Activated CD8-positive, alpha-beta T cell treated with anti-CD3 and anti-CD28 coated beads for 36 hours (primary cell): ENCODE results near the gene ZMAT5. TPM values are rescaled to one million over a fixed set of nuclear protein-coding genes. Genes with fewer than 3 reads are reported as not detected.

Experiments used
- ATAC-seq: fragments of 200-7000 bp; cut with Tn5 transposase; one replicate; pipeline ENCODE4 v1.10.0; 2021; ENCODE audit warnings: mild to moderate bottlenecking, moderate library complexity
- CTCF ChIA-PET: fragments of 350-600 bp; sonication (Branson Sonifier 250); formaldehyde crosslinking; loops from one replicate; lab custom pipeline; 2021; ENCODE audit warnings: antibody characterized with exemption; lab: Charles Lee
- POLR2A ChIA-PET: fragments of 350-600 bp; sonication (Branson Sonifier 250); formaldehyde crosslinking; loops from one replicate; lab custom pipeline; 2021; ENCODE audit warnings: antibody characterized with exemption; lab: Charles Lee
- DNase-seq: peaks from one replicate; pipeline ENCODE4 v3.0.0-alpha.2; 2020
- H3K27ac Mint-ChIP-seq: one replicate; pipeline ENCODE4 v1.8.0; 2021; ENCODE audit warnings: mild to moderate bottlenecking, mixed read lengths
- H3K27me3 Mint-ChIP-seq: one replicate; pipeline ENCODE4 v1.8.0; 2021; ENCODE audit warnings: mixed read lengths
- H3K36me3 Mint-ChIP-seq: one replicate; pipeline ENCODE4 v1.8.0; 2021; ENCODE audit warnings: low read depth, mixed read lengths
- H3K4me1 Mint-ChIP-seq: one replicate; pipeline ENCODE4 v1.8.0; 2021; ENCODE audit warnings: low read depth, mixed read lengths
- H3K4me3 Mint-ChIP-seq: one replicate; pipeline ENCODE4 v1.8.0; 2021; ENCODE audit warnings: mild to moderate bottlenecking, moderate library complexity, mixed read lengths
- H3K9me3 Mint-ChIP-seq: one replicate; pipeline ENCODE4 v1.8.0; 2021; ENCODE audit warnings: mixed read lengths
- CTCF ChIP-seq: fragments of 200-600 bp; IDR thresholded peaks from one replicate; pipeline ENCODE4 v1.8.0; 2022; ENCODE audit warnings: antibody characterized with exemption, mild to moderate bottlenecking
- intact Hi-C: fragments of 100-400 bp; cut with micrococcal nuclease; formaldehyde crosslinking; loops from one replicate; pipeline ENCODE4 v1.10.0; 2022
- total RNA-seq, 2 experiments: library from RNA; stranded (reverse); gene quantifications; one replicate each; pipeline ENCODE4 v1.2.3, GENCODE V29; 2021

Gene ZMAT5
- total RNA-seq, 2 experiments from 2014 or later, result 18.5 to 18.7 TPM

- no peak for ATAC-seq
- no peak overlapping the region for H3K4me3 Mint-ChIP-seq
- H3K27ac Mint-ChIP-seq, result no peak overlapping the region
- ChIA-PET CTCF (no interaction called here), POLR2A (interaction anchor here (0.5 kb wide), 1 partner anchor 482 kb away, joined by 3 read pairs; no protein-coding TSS in a partner anchor)
- TF ChIP-seq CTCF, result no peak
- no peaks in the 10 kb centered on the region for H3K27me3 Mint-ChIP-seq
- no peaks in the 10 kb centered on the region for H3K4me1 Mint-ChIP-seq
- intact Hi-C loops, result no loop called here
- H3K36me3 Mint-ChIP-seq, result peaks cover 24% of the 10 kb centered on the region
- no peak for DNase-seq
- H3K9me3 Mint-ChIP-seq, result no peaks in the 10 kb centered on the region
These were observed 23.3 kb upstream of the ZMAT5 start for GRCh38 chr22:29790061-29790460.

- Mint-ChIP-seq H3K36me3 (peaks cover 21% of the 10 kb centered on the region), H3K4me3 (no peak overlapping the region), H3K27me3 (no peaks in the 10 kb centered on the region), H3K4me1 (no peaks in the 10 kb centered on the region), H3K27ac (no peak overlapping the region), H3K9me3 (no peaks in the 10 kb centered on the region)
- ATAC-seq, result no peak
- CTCF ChIA-PET, result no interaction called here
- intact Hi-C loops, result no loop called here
- no peak for TF ChIP-seq CTCF
- POLR2A ChIA-PET, result no interaction called here
- no peak for DNase-seq
These were observed 21.8 kb upstream of the ZMAT5 start for GRCh38 chr22:29788339-29789279.

GRCh38 chr22:29787371-29787980 lies 20.7 kb upstream of the ZMAT5 start:
- Mint-ChIP-seq H3K4me1 (no peaks in the 10 kb centered on the region), H3K9me3 (no peaks in the 10 kb centered on the region), H3K27ac (no peak overlapping the region), H3K4me3 (no peak overlapping the region), H3K36me3 (peaks cover 18% of the 10 kb centered on the region), H3K27me3 (no peaks in the 10 kb centered on the region)
- ChIA-PET CTCF (no interaction called here), POLR2A (no interaction called here)
- ATAC-seq (no peak), DNase-seq (no peak)
- no peak for TF ChIP-seq CTCF
- intact Hi-C loops, result no loop called here

- TF ChIP-seq CTCF, result no peak
- no peaks in the 10 kb centered on the region for H3K9me3 Mint-ChIP-seq
- CTCF ChIA-PET, result interaction anchor here (1.0 kb wide), 1 partner anchor 14 kb away, joined by 3 read pairs; no protein-coding TSS in a partner anchor
- DNase-seq (no peak), ATAC-seq (no peak)
- no peaks in the 10 kb centered on the region for H3K4me1 Mint-ChIP-seq
- intact Hi-C loops, result no loop called here
- H3K27ac Mint-ChIP-seq, result no peak overlapping the region
- H3K4me3 Mint-ChIP-seq, result no peak overlapping the region
- POLR2A ChIA-PET, result no interaction called here
- no peaks in the 10 kb centered on the region for H3K27me3 Mint-ChIP-seq
- H3K36me3 Mint-ChIP-seq, result peaks cover 14% of the 10 kb centered on the region
These were observed 19.2 kb upstream of the ZMAT5 start for GRCh38 chr22:29786031-29786430.
